GM12892 (cell line): ENCODE results near the gene GMEB2.

Experiments used
- POLR2A ChIP-seq: IDR thresholded peaks from 2 replicates; pipeline ENCODE4 v1.6.1; 2011; ENCODE audit warnings: low read depth, low read length, control low read depth
- TAF1 ChIP-seq: IDR thresholded peaks from 2 replicates; pipeline ENCODE4 v1.6.1; 2011; ENCODE audit warnings: low read depth, mild to moderate bottlenecking, control low read depth, low read length, borderline replicate concordance

DNA sequence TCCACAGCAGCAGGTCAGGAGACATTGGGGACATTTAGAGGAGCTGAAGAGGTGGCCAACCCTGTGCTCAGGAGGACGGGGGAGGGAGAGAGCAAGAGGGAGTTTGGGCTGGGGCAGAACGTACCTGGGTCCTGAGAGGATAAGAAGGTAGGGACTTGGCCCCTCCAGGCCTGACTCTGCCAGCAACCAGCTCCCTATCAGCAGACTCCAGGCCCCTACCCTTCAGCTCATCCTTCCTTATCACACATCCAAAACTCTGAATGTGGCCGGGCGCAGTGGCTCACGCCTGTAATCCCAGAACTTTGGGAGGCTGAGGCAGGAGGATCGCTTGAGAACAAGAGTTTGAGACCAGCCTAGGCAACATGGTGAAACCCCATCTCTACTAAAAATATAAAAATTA lies 21.3 kb upstream of the GMEB2 start:
- TF ChIP-seq POLR2A (no peak), TAF1 (no peak)
